DMS114 treated with DMSO at 0.1 percent for 48 hours (cell line): ENCODE results near the gene CYTH4.

Source experiments
- DNase-seq: peaks from one replicate; lab custom pipeline; 2025; ENCODE audit not compliant: unreplicated experiment; lab: John Stamatoyannopoulos, UW

Gene CYTH4

DNA sequence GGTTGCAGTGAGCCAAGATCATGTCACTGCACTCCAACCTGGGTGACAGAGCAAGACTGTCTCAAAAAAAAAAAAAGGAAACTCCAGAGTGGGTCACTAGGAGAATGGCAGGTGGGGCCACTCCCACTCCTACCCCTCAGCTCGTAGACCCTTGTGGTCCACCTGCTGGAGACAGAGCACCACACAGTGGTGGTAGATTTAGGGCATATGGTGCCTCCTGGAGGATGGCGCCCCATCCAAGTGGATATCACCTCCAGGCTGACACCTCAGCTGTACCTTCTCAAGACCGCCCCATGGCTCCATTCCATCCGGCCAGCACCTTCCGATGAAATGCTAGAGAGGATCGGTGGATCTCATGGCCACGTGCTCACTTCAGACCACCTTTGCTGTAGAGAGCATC, 6.2 kb downstream of the CYTH4 start:
- no peak for DNase-seq

DNA sequence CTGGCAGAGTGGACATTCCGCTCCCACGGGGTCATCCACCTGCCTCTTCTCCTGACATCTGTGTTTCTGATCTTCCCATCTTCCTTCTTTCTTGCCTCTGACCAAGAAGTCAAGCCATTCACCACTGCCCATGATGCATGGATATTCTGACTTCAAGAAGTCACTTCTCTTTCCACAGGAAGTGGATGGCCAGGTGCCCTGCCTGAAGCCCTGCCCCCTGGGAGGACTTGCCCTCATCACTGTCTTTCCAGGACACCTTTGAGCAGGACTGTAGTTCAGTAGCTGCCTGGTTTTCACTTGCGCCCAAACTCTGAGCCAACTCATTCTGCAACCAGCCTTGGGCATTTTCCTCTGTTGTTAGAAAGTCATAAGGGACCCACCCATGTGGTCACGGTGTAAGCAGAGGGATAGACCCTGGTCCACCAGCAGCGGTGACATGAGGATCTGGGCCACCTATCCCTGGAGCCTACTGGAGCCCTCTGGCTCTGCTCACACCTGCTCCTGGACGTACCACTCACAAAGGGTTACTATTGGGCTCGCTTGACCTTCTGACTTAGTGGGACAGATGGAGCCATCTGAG, 6.9 kb downstream of the CYTH4 start:
- DNase-seq, result no peak

DNA sequence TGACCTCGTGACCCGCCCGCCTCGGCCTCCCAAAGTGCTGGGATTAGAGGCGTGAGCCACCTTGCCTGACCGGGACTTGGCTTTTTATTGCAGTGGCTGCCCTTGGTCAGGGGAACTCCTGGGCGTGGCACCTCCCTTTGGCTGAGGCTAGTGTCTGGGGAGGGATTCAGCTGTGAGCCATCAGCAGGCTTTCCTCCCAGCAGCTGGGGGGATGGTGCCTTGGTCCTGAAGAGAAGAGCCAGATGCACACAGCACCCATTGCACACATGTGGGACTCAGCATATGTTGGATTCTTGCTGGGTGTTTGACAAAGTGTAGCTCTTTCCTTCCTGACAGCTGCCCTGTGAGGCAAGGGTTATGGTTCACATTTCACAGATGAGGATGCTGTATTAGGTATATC, 8.4 kb downstream of the CYTH4 start:
- DNase-seq, result no peak

DNA sequence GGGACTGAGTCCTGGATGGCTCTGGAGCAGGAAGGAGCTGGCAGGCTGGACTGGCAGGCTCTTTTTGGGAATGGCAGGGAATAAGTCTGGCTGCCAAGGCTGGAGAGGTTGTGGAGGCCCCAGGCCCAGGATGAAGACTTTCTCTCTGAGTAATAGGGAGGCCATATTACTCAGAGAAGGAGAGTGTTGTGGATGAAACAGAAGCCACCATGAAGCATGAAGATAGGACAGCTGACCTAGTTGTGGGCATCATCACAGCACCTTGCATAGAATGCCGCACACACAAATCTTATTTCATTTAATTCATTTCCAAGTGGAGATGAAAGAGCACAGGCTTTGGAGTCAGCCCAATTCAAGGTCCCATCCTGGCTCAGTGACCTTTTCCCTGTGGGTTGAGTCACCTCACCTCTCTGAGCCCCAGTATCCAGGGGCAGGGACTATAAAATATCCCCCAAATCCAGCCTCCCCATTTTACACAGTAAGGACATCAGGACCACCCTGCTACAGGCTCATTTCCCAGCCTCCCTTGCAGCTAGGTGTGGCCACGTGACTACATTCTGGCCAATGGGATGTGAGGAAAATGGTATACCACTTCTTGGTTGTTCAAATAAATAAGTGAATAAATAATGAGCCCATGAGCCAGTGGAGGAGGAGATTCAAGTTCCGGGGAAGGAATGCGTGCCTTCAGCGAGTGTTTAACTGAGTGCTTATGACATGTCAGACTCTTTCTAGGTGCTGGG, 9.4 kb downstream of the CYTH4 start:
- no peak for DNase-seq

DNA sequence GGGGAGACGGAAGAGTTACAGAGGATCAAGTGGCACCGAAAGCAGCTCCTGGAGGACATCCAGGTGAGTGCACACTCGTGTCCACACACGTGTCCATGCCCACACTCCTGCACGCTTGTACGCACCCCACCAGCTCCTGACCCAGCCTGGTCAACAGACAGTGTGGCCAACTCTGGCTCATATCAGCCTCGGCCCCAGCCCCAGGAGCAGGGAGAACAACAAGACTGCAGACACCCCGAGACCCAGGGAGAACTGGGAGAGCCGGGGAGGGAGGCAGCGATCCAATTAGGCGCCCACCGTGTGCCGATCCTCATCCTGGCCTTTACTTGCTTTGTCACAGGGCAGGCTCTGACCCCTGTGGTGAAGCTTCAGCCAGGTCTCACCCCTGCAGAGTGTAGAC, 10.3 kb downstream of the CYTH4 start:
- no peak for DNase-seq

DNA sequence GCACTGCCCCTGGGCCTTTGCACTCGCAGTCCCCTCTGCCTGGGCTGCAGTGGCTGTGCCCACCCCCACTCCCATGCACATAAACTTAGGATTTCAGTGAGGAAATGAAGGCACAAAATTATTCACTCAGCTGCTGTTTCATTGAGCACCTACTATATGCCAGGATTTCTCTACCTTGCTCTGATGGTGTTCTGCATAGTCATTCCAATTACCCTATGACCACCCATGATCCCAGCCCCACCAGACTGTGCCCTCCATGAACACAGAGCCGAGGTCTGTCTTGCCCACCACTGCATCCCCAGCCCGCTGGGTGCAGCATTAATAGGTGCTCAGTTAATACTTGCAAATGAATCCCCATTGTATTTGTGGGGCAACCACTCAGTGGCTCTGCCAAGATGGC, 10.9 kb downstream of the CYTH4 start:
- no peak for DNase-seq

DNA sequence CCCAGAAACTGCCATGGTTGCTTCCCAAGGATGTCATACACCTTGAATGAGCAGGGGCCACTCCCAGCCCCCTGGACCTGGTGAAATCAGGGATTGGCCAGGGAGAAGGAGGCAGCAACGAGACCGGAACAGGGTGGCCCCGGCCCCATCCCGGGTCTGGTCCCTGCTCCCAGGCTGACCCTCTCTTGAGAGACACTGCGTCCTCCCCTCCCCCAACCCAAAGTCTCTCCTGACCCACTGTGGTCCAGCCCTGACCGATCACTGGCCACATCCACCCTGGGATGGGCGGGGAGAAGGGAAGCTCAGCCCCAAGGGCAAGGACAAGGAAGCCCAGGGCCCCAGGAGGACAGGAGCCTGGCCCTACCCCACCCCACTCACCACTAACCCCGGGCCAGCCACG, 12.4 kb downstream of the CYTH4 start:
- no peak for DNase-seq

DNA sequence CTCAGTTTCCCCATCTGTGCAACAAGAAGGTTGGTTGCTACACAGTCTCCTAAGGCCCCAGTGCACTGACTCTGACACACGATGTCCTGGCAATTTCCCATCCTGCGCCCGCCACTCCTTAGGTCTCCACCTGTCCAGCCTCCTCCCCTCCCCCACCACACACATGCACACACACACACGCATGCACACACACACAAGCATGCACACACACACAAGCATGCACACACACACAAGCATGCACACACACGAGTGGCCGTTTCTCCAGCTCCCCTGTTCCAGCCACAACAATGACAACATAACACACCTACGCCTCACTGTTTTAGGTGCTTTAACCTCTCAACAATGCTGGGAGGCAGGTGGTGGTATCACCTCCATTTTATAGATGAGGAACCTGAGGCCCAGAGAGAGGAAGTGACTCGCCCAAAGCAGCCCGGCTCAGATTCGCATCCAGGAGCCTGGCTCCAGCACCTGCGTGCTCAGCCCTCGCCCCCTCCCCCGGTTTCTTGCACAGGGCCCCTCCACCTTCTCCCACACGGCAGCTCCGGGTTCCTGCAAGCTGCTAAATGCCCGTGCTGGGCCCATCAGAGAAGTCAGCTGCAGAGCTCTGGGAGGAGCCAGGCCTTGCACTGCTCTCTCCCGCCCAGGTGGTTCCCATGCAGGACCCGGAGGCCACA, 13.0 kb downstream of the CYTH4 start:
- DNase-seq, result no peak

DNA sequence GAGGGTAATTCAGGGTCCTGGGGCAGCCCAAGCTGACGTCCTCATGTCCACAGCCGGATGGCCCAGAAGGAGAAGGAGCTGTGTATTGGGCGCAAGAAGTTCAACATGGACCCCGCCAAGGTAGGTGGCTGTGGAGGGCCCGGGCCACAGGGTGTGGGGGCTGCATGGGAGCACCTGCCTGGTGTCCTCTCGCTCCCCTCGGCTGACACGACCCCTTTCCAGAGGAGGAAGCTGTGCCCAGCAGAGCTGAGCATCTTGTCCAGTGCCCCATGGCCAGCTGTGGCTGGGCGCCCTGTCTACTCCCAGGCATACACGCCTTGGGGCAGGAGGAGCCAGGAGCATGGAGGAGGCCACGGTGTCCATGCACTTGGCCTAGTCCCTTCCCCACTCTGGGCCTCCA, 13.6 kb downstream of the CYTH4 start:
- no peak for DNase-seq

DNA sequence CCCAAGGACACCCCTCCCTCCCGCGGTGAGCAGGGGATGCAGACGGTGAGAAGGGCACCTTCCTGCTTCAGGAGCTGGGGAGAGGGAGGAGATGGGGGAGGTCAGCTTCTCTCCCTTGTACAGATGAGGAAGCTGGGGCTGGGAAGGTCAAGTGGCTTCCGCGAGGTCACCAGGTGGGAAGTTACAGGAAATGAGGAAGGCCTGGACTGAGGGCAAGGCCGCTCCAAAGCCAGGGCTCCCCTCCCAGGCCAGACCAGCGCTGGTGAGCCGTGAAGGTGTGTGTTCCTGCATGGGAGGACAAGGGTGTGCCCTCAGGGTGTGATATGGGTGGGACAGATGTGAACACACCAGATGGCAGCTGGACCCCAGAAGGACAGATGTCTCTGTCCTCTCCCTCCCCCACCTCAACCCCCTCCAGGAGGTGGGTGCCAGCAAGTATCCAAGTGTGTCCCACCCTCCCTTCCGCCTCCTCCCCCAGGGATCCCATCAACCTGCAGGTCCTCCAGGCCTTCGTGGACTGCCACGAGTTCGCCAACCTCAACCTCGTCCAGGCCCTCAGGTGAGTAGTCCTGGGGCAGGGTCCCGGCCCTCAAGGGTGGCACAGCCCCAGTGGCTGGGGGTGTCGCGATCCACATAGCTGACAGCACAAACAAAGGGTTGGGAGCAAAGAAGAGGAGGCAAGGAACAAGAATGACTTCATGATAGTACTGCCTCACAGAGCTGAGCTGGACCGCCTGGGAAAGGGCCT, 16.6 kb downstream of the CYTH4 start:
- no peak for DNase-seq

DNA sequence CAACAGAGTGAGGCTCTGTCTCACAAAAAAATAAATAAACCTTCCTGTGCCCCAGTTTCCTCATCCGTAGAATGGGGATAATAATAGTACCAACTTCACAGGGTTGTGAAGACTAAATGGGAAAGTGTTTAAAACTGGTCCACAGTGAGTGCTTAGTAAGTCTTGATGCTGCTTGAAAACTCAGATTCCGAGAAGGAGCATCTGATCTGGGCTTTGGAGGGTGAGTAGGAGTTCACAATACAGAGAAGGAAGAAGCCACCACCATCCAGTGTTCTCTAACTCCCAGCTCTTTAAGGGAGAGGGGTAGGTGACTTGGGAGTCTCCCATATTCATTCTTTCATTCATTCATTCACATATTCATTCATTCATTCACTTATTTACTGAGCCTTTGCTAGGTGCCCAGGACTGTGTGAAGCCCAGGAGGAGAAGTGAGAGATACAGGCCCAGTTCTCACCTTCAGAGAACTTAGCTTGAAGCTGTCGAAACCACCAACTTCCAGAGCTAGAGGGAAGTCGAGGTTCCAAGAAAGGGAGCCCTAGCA, 17.7 kb downstream of the CYTH4 start:
- DNase-seq, result no peak

DNA sequence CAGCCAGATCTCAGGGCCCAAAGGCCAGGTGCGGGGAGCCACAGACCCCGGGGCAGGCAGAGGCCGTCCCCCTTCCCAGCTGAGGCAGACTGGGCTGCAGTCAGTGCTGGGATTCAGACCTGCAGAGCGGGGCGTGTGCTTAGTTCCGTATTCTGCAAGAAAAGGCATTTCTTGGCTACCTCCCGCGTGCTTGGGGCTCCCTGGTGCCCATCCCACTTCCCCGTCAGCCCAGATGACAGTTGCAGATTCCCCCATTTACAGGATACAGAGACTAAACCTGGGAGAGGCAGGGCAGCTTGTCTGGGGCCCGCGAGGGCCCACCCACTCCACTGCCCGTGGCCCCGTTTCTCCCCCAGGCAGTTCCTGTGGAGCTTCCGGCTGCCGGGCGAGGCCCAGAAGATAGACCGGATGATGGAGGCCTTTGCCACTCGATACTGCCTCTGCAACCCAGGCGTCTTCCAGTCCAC, 18.3 kb downstream of the CYTH4 start:
- DNase-seq, result no peak

DNA sequence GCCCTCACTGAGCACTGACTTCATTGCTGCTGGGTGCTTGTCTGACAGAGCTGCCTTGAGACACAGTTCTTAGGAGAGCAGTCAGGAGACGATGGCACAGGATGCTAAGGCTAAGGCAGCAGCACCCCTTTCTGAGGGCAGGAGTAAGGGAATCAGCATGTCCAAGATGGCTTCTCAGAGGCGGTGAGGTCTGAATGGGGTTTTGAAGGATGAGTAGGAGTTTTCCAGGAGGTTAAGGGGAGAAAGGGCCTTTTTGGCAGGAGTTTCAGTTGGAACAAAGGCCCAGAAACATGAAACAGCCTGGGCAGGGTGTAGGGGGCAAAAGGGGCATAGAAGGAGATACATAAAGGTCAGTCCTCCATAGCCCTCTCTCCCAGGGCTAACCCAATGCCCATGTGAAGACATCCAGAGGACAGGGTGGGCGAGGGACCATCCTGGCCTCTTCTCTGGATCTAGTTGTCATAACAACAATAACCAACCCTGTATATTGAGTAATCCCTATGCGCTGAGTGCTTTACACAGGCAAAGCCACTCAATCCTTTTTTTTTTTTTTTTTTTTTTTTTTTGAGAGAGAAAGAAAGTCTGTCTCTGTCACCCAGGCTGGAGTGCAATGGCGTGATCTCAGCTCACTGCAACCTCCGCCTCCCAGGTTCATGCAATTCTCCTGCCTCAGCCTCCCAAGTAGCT, 19.0 kb downstream of the CYTH4 start:
- no peak for DNase-seq

DNA sequence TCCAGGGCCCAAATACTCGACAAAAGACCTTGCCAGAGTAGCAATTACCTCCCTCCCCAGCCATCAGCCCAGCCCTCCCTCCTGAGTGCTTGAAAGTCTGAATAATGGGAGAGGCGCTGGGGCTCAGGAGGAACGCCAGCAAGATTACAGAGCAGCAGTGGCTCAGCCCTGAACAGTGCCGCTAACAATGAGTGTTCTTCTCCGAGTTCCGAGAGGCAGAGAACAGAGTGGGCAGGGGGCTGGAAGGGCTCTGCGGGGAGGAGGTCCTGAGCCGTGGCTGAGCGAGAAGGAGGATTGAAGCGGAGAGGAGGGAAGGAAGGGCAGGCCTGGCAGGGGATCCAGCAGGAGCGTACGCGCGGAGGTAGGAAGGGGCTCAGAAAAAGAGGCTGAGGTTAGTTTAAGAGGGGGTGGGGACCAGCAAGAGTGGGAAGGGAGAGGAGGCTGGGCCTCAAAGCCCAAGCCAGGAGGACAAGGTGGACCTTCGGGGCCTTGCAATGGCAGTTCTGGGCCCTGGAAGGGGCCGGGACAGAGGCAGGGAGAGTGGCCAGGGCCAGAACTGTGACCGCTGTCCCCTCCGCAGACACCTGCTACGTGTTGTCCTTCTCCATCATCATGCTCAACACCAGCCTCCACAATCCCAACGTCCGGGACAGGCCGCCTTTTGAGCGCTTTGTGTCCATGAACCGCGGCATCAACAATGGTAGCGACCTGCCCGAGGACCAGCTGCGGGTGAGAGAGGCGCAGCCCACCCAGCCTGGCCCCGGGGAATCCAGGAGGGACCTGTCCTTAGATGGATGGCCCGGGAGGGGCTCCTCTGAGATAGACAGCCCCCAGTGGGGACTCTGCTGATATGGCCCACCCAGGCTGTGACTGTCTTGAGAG, 20.6 kb downstream of the CYTH4 start:
- DNase-seq, result no peak

DNA sequence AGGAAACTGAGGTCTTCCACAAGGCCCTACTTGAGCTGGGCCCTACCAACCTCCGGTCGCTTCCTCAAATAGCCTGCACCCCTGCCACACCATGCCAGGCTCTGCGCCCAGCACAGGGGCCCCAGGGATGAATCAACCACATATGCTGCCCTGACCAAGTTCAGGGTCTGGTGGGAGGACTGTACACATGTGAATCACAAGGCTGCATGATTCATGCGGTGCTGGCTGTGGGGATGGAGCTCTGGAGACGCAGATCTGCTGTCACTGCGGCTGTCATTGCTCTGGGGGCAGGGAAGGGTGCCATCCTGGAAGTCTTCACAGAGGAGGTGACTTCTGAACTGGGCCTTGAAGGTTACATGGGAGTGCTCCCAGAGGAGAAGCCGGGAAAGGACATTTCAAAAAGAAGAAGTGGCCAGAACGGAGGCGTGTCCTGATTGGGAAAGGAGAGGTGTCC, 21.5 kb downstream of the CYTH4 start:
- no peak for DNase-seq

DNA sequence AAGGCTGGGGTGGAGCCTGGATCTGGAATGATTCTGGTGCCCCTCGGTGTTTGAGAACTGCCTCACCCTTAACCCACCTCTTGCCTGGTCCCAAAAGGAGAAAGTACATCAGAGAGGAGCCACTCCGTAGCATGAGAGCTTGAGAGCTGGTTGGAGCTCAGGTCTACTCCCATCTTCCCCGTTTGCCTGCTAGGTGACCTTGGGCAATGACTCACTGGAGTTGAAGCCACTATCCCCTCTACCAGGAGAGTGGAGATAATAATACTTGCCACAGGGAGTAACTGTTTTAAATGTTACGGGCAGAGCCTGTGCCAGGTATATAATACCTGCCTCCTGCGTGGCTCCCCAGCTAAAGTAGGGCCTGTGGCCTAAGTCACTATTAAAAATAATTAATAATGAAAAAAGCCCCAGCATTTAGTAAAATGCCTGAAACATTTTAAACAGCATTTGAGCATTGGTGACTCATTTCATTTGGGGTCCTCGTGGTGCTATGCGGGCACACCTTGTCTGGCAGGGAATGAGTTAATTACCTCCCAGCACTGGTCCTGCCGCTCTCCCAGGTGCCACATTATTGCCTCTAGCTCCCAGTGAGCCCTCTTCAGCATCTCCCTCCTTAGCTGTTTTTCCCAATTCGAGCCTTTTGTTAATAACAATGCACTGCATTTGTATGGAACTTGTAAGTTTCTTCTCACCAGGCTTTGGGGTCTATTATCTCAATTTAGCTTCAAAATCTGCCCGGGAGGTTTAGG, 22.5 kb downstream of the CYTH4 start:
- DNase-seq, result no peak

DNA sequence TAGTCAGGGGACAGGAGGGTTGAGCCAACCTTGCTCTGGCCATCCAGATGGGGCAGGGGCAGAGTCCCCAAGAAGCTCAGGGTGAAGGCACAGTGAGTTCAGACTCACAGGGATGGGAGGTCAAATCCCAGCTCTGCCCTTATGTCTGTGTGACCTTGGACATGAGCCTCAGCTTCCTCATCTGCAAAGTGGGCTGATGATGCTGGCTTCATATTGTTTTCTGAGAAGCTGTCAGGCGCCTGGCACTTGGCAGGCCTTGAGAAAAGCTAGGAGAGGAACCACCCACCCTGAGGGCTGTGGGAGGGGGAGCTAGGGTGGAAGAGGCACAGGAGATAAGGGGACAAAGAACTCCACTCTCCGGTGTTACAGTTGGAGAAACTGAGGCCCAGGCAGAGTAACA, 23.6 kb downstream of the CYTH4 start:
- DNase-seq, result no peak

DNA sequence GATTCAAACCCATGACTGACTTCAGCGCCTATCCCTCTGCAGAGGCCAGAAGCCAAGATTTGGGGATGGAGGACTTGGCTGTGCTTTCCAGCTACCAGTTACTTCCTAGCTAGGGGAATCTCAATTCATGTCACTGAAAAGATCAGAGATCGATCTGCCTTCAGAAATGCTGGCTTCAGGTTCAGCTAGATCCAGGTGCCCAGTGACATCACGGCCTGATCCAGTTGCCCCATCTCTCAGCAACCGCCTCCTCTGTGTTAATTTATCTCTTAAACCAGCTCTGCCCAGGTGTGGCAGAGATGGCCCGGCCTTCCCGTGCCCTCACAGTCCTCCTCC, 24.2 kb downstream of the CYTH4 start:
- DNase-seq, result no peak
